GM23338 (cell line): ENCODE data around the gene SCIN.
"Not testable (repeated sequence)": the region's sequence is repeated elsewhere in the genome, so short reads cannot be mapped to it uniquely, and the experiment has no call there.

ENCODE experiments used
- CREB1 ChIP-seq: fragments of 250-450 bp; sonication (Bioruptor Pico); IDR thresholded peaks from 2 replicates; pipeline ENCODE4 v1.5.0; 2020; ENCODE audit warnings: low read depth, mild to moderate bottlenecking, moderate library complexity
- EZH2 ChIP-seq: fragments of 200-600 bp; sonication (generic); IDR thresholded peaks from one replicate; pipeline ENCODE4 v1.8.0; 2017; ENCODE audit warnings: antibody characterized with exemption, mild to moderate bottlenecking, low read depth; ENCODE audit not compliant: unreplicated experiment
- EZH2phosphoT487 ChIP-seq: fragments of 200-600 bp; sonication (generic); IDR thresholded peaks from one replicate; pipeline ENCODE4 v1.8.1; 2018; ENCODE audit warnings: antibody characterized with exemption; ENCODE audit not compliant: unreplicated experiment
- POLR2AphosphoS5 ChIP-seq: IDR thresholded peaks from 2 replicates; pipeline ENCODE4 v1.6.1; 2016; ENCODE audit warnings: antibody characterized with exemption, low read depth
- STAT1 ChIP-seq: IDR thresholded peaks from one replicate; pipeline ENCODE4 v1.6.1; 2016; ENCODE audit warnings: antibody characterized with exemption; ENCODE audit not compliant: unreplicated experiment
- ZNF114 ChIP-seq: fragments of 250-450 bp; sonication (Bioruptor Pico); IDR thresholded peaks from 2 replicates; pipeline ENCODE4 v1.5.0; 2020; ENCODE audit warnings: mild to moderate bottlenecking, moderate library complexity
- TF ChIP-seq, protein P1 (sequence below), 2 experiments: fragments of 200-600 bp in 1 of 2; sonication (generic) in 1 of 2; conservative IDR thresholded peaks; 2 replicates each; pipeline versions ENCODE4 v1.5.1 to v1.6.1; 2016 to 2017; ENCODE audit warnings: antibody characterized with exemption in 2 of 2, low read depth in 2 of 2, mild to moderate bottlenecking in 2 of 2, moderate library complexity in 1 of 2
- TF ChIP-seq, protein P2 (sequence below): IDR thresholded peaks from one replicate; pipeline ENCODE4 v1.6.1; 2018; ENCODE audit warnings: antibody characterized with exemption; ENCODE audit not compliant: unreplicated experiment
- TF ChIP-seq, protein P3 (sequence below): IDR thresholded peaks from 2 replicates; pipeline ENCODE4 v1.6.1; 2016; ENCODE audit warnings: antibody characterized with exemption

DNA sequence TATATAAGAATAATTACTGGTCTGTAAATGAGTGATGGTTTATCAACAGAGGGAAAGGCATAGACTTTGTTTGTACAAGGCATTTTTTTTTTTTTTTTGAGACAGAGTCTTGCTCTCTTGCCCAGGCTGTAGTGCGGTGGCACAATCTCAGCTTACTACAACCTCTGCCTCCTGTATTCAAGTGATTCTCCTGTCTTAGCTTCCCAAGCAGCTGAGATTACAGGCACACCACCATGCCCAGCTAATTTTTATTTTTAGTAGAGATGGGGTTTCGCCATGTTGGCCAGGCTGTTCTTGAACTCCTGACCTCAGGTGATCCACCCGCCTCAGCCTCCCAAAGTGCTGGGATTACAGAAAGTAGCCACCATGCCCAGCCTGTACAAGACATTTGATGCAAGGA is 120.9 kb downstream of the SCIN start:
- TF ChIP-seq POLR2AphosphoS5; ZNF114 (CRISPR knock-in tag); EZH2; EZH2phosphoT487; STAT1; CREB1 (CRISPR knock-in tag): not testable (repeated sequence)
- TF ChIP-seq, protein P1, sequence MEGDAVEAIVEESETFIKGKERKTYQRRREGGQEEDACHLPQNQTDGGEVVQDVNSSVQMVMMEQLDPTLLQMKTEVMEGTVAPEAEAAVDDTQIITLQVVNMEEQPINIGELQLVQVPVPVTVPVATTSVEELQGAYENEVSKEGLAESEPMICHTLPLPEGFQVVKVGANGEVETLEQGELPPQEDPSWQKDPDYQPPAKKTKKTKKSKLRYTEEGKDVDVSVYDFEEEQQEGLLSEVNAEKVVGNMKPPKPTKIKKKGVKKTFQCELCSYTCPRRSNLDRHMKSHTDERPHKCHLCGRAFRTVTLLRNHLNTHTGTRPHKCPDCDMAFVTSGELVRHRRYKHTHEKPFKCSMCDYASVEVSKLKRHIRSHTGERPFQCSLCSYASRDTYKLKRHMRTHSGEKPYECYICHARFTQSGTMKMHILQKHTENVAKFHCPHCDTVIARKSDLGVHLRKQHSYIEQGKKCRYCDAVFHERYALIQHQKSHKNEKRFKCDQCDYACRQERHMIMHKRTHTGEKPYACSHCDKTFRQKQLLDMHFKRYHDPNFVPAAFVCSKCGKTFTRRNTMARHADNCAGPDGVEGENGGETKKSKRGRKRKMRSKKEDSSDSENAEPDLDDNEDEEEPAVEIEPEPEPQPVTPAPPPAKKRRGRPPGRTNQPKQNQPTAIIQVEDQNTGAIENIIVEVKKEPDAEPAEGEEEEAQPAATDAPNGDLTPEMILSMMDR (conservative IDR thresholded peaks at IDR 0.05; ENCODE audit: low read depth in 2 of 2), result not testable (repeated sequence)
- TF ChIP-seq, protein P2, sequence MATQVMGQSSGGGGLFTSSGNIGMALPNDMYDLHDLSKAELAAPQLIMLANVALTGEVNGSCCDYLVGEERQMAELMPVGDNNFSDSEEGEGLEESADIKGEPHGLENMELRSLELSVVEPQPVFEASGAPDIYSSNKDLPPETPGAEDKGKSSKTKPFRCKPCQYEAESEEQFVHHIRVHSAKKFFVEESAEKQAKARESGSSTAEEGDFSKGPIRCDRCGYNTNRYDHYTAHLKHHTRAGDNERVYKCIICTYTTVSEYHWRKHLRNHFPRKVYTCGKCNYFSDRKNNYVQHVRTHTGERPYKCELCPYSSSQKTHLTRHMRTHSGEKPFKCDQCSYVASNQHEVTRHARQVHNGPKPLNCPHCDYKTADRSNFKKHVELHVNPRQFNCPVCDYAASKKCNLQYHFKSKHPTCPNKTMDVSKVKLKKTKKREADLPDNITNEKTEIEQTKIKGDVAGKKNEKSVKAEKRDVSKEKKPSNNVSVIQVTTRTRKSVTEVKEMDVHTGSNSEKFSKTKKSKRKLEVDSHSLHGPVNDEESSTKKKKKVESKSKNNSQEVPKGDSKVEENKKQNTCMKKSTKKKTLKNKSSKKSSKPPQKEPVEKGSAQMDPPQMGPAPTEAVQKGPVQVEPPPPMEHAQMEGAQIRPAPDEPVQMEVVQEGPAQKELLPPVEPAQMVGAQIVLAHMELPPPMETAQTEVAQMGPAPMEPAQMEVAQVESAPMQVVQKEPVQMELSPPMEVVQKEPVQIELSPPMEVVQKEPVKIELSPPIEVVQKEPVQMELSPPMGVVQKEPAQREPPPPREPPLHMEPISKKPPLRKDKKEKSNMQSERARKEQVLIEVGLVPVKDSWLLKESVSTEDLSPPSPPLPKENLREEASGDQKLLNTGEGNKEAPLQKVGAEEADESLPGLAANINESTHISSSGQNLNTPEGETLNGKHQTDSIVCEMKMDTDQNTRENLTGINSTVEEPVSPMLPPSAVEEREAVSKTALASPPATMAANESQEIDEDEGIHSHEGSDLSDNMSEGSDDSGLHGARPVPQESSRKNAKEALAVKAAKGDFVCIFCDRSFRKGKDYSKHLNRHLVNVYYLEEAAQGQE, result not testable (repeated sequence)
- TF ChIP-seq, protein P3, sequence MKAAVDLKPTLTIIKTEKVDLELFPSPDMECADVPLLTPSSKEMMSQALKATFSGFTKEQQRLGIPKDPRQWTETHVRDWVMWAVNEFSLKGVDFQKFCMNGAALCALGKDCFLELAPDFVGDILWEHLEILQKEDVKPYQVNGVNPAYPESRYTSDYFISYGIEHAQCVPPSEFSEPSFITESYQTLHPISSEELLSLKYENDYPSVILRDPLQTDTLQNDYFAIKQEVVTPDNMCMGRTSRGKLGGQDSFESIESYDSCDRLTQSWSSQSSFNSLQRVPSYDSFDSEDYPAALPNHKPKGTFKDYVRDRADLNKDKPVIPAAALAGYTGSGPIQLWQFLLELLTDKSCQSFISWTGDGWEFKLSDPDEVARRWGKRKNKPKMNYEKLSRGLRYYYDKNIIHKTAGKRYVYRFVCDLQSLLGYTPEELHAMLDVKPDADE, result not testable (repeated sequence)
